ENCODE results near the gene MACROD2. TPM values are rescaled to one million over a fixed set of nuclear protein-coding genes. Genes with fewer than 3 reads are reported as not detected.
"Not testable (repeated sequence)": the region's sequence is repeated elsewhere in the genome, so short reads cannot be mapped to it uniquely, and the experiment has no call there.

Gene MACROD2
- total RNA-seq, 1 donor from 2014 or later = 6.7 TPM

GRCh38 chr20:14454296-14454695, 459.0 kb downstream of the MACROD2 start:
- Mint-ChIP-seq H3K4me3 (no peak overlapping the region), H3K4me1 (ENCODE audit: unreplicated experiment) (peaks cover 8% of the 10 kb centered on the region), H3K27me3 (no peaks in the 10 kb centered on the region), H3K9me3 (peaks cover 5% of the 10 kb centered on the region), H3K27ac (no peak overlapping the region), H3K36me3 (no peaks in the 10 kb centered on the region)
- DNase-seq (ENCODE audit: extremely low spot score, unreplicated experiment) = no peak
- no peak for TF ChIP-seq CTCF (conservative IDR thresholded peaks at IDR 0.05)

- not testable (repeated sequence) for H3K4me1 Mint-ChIP-seq (ENCODE audit: unreplicated experiment); H3K27me3 Mint-ChIP-seq; DNase-seq (ENCODE audit: extremely low spot score, unreplicated experiment); H3K4me3 Mint-ChIP-seq; H3K36me3 Mint-ChIP-seq; H3K27ac Mint-ChIP-seq
- peaks cover 17% of the 10 kb centered on the region for H3K9me3 Mint-ChIP-seq
Observed at GRCh38 chr20:14467104-14467827, 471.9 kb downstream of the MACROD2 start.

- Mint-ChIP-seq H3K4me3 (no peak overlapping the region), H3K27ac (no peak overlapping the region), H3K9me3 (peaks cover 16% of the 10 kb centered on the region), H3K4me1 (ENCODE audit: unreplicated experiment) (no peaks in the 10 kb centered on the region), H3K36me3 (peaks cover 4% of the 10 kb centered on the region), H3K27me3 (peaks cover 3% of the 10 kb centered on the region)
- no peak for DNase-seq (ENCODE audit: extremely low spot score, unreplicated experiment)
- no peak for TF ChIP-seq CTCF (conservative IDR thresholded peaks at IDR 0.05)
Observed at GRCh38 chr20:14470231-14470899, 475.0 kb downstream of the MACROD2 start.

GRCh38 chr20:14470977-14471661, 475.8 kb downstream of the MACROD2 start:
- DNase-seq (ENCODE audit: extremely low spot score, unreplicated experiment) = no peak
- Mint-ChIP-seq H3K36me3 (peaks cover 4% of the 10 kb centered on the region), H3K27ac (no peak overlapping the region), H3K4me1 (ENCODE audit: unreplicated experiment) (no peaks in the 10 kb centered on the region), H3K9me3 (peaks cover 11% of the 10 kb centered on the region), H3K27me3 (peaks cover 3% of the 10 kb centered on the region), H3K4me3 (no peak overlapping the region)
- no peak for TF ChIP-seq CTCF (conservative IDR thresholded peaks at IDR 0.05)

- TF ChIP-seq CTCF (conservative IDR thresholded peaks at IDR 0.05) = no peak
- Mint-ChIP-seq H3K9me3 (peaks cover 4% of the 10 kb centered on the region), H3K27me3 (no peaks in the 10 kb centered on the region), H3K36me3 (no peaks in the 10 kb centered on the region), H3K4me3 (no peak overlapping the region), H3K27ac (no peak overlapping the region), H3K4me1 (ENCODE audit: unreplicated experiment) (peaks cover 4% of the 10 kb centered on the region)
- no peak for DNase-seq (ENCODE audit: extremely low spot score, unreplicated experiment)
Observed at GRCh38 chr20:14477125-14477524, 481.8 kb downstream of the MACROD2 start.

- Mint-ChIP-seq H3K27me3 (no peaks in the 10 kb centered on the region), H3K4me1 (ENCODE audit: unreplicated experiment) (peaks cover 4% of the 10 kb centered on the region), H3K27ac (no peak overlapping the region), H3K4me3 (no peak overlapping the region), H3K9me3 (no peaks in the 10 kb centered on the region), H3K36me3 (no peaks in the 10 kb centered on the region)
- DNase-seq (ENCODE audit: extremely low spot score, unreplicated experiment) = no peak
- TF ChIP-seq CTCF (conservative IDR thresholded peaks at IDR 0.05) = no peak
Observed at GRCh38 chr20:14478126-14478525, 482.8 kb downstream of the MACROD2 start.
